HepG2 (cell line): ENCODE data around the gene CAST. TPM values are rescaled to one million over a fixed set of nuclear protein-coding genes. Genes with fewer than 3 reads are reported as not detected.

ENCODE experiments used
- ATAC-seq: fragments of 200-7000 bp; cut with Tn5 transposase; 3 replicates; pipeline ENCODE4 v1.9.1; 2020; ENCODE audit warnings: mild to moderate bottlenecking, moderate library complexity
- BruUV-seq: library from RNA; stranded (reverse); fragments of 400-500 nt; replicated peaks from 2 replicates; lab custom pipeline; 2021; lab: Mats Ljungman, UMichigan
- CTCF ChIA-PET: fragments of 300-600 bp; formaldehyde crosslinking; extraction: SDS; loops from one replicate; lab custom pipeline; 2021; ENCODE audit warnings: low total read pairs, inconsistent platforms, low intra/inter-chr PET ratio; lab: Yijun Ruan, JAX
- POLR2A ChIA-PET: fragments of 350-600 bp; sonication (Branson Sonifier 250); formaldehyde crosslinking; loops from one replicate; lab custom pipeline; 2020; ENCODE audit warnings: antibody characterized with exemption, inconsistent platforms; lab: Yijun Ruan, JAX
- DNase-seq: peaks from one replicate; pipeline ENCODE4 v3.0.0-alpha.2; 2015; ENCODE audit warnings: low spot score
- FAIRE-seq: peaks from 3 replicates; lab custom pipeline; 2011; peaks lifted over from hg19 to GRCh38; lab: Jason Lieb, UNC
- H2AFZ ChIP-seq: one replicate; pipeline ENCODE4 v1.6.1; 2011; ENCODE audit warnings: low read length, inconsistent platforms
- H3K27ac ChIP-seq: fragments of 300-600 bp; 3 replicates; pipeline ENCODE4 v1.8.0; 2011; ENCODE audit warnings: mixed run types, mild to moderate bottlenecking, mixed read lengths, low read length, inconsistent platforms; ENCODE audit not compliant: insufficient read depth; ENCODE audit errors: extremely low read length
- H3K27me3 ChIP-seq, 2 experiments: fragments of 200-600 bp in 1 of 2; 2 replicates in 1 of 2; 3 replicates in 1 of 2; pipeline versions ENCODE4 v1.6.0 to v1.8.0; 2011; ENCODE audit warnings: low read length in 2 of 2, mild to moderate bottlenecking in 2 of 2, moderate library complexity in 2 of 2, inconsistent platforms in 1 of 2; ENCODE audit not compliant: insufficient read depth in 2 of 2, control insufficient read depth in 1 of 2
- H3K36me3 ChIP-seq, 2 experiments: fragments of 200-600 bp in 1 of 2; replicated peaks in 1 of 2; 2 replicates in 1 of 2; 3 replicates in 1 of 2; pipeline versions ENCODE4 v1.5.1 to v1.8.0; 2011; ENCODE audit warnings: low read length in 2 of 2, inconsistent platforms in 1 of 2; ENCODE audit not compliant: insufficient read depth in 2 of 2, control insufficient read depth in 1 of 2
- H3K4me1 ChIP-seq: 2 replicates; pipeline ENCODE4 v1.5.1; 2012; ENCODE audit warnings: low read length, inconsistent platforms; ENCODE audit not compliant: insufficient read depth
- H3K4me2 ChIP-seq: 2 replicates; pipeline ENCODE4 v1.6.0; 2011; ENCODE audit warnings: low read depth, low read length, inconsistent platforms
- H3K4me3 ChIP-seq, 3 experiments: fragments of 200-600 bp in 1 of 3; sonication (generic), shearing (Covaris generic) in 1 of 3; replicated peaks in 1 of 3; 2 replicates each; pipeline ENCODE4 v1.5.1; 2011 to 2016; ENCODE audit warnings: low read length in 3 of 3, inconsistent platforms in 2 of 3, low read depth in 2 of 3, mild to moderate bottlenecking in 2 of 3, control low read depth in 1 of 3, mixed read lengths in 1 of 3; ENCODE audit not compliant: insufficient read depth in 1 of 3
- H3K79me2 ChIP-seq: one replicate; pipeline ENCODE4 v1.6.1; 2011; ENCODE audit warnings: low read length, inconsistent platforms; ENCODE audit not compliant: insufficient read depth
- H3K9ac ChIP-seq: 2 replicates; pipeline ENCODE4 v1.6.0; 2011; ENCODE audit warnings: mild to moderate bottlenecking, low read depth, low read length, inconsistent platforms; ENCODE audit not compliant: insufficient read depth
- H3K9me3 ChIP-seq: 2 replicates; pipeline ENCODE4 v1.5.1; 2012; ENCODE audit warnings: mild to moderate bottlenecking, low read length
- H4K20me1 ChIP-seq: 2 replicates; pipeline ENCODE4 v1.6.0; 2011; ENCODE audit warnings: inconsistent platforms, mild to moderate bottlenecking, low read length, moderate library complexity; ENCODE audit not compliant: insufficient read depth
- ATAD3A ChIP-seq: sonication (generic); formaldehyde crosslinking; IDR thresholded peaks from 2 replicates; pipeline ENCODE4 v1.4.0; 2020; ENCODE audit warnings: missing genetic modification reagents
- CC2D1A ChIP-seq: sonication (generic); formaldehyde crosslinking; IDR thresholded peaks from 2 replicates; pipeline ENCODE4 v1.8.1; 2023; ENCODE audit warnings: mild to moderate bottlenecking, missing genetic modification reagents
- GTF3A ChIP-seq: sonication (generic); formaldehyde crosslinking; conservative IDR thresholded peaks from 2 replicates; pipeline ENCODE4 v1.4.0; 2020; ENCODE audit warnings: mild to moderate bottlenecking, missing genetic modification reagents
- HMGA1 ChIP-seq: sonication (generic); formaldehyde crosslinking; conservative IDR thresholded peaks from 2 replicates; pipeline ENCODE4 v1.4.0; 2020; ENCODE audit warnings: missing genetic modification reagents
- HNRNPL ChIP-seq: fragments of 200-400 bp; formaldehyde crosslinking; IDR thresholded peaks from 2 replicates; pipeline ENCODE4 v1.6.1; 2017; ENCODE audit warnings: mild to moderate bottlenecking, low read depth, low read length
- MIXL1 ChIP-seq: IDR thresholded peaks from 2 replicates; pipeline ENCODE4 v1.6.1; 2016
- ONECUT2 ChIP-seq: sonication (generic); formaldehyde crosslinking; IDR thresholded peaks from 2 replicates; pipeline ENCODE4 v1.4.0; 2020; ENCODE audit warnings: missing genetic modification reagents
- ZBTB7B ChIP-seq: sonication (generic); formaldehyde crosslinking; IDR thresholded peaks from 2 replicates; pipeline ENCODE4 v1.4.0; 2020; ENCODE audit warnings: missing genetic modification reagents
- ZNF232 ChIP-seq: sonication (generic); formaldehyde crosslinking; IDR thresholded peaks from 2 replicates; pipeline ENCODE4 v1.4.0; 2020; ENCODE audit warnings: missing genetic modification reagents, borderline replicate concordance
- ZNF451 ChIP-seq: sonication (generic); formaldehyde crosslinking; IDR thresholded peaks from 2 replicates; pipeline ENCODE4 v1.5.0; 2020; ENCODE audit warnings: mild to moderate bottlenecking, missing genetic modification reagents
- ZNF720 ChIP-seq: sonication (generic); formaldehyde crosslinking; IDR thresholded peaks from 2 replicates; pipeline ENCODE4 v1.4.0; 2020; ENCODE audit warnings: missing genetic modification reagents
- WGBS: methylation state at CpG from one replicate; pipeline ENCODE4 v1.1.6; 2017; ENCODE audit warnings: low lambda C conversion rate; 5-methylcytosine and 5-hydroxymethylcytosine counted together
- in situ Hi-C: cut with HindIII; loops from 2 replicates; pipeline ENCODE4 v1.10.0; 2017; ENCODE audit warnings: low pct_unique_long_range_greater_than_20kb; ENCODE audit not compliant: extremely low pct_ligation_motif_present
- intact Hi-C: fragments of 100-400 bp; cut with micrococcal nuclease; formaldehyde crosslinking; loops from one replicate; pipeline ENCODE4 v1.10.0; 2022; ENCODE audit not compliant: unreplicated experiment
- polyA plus RNA-seq, 8 experiments: library from polyadenylated mRNA; depleted of rRNA in 3 of 8; stranded (reverse) in 7 of 8; unstranded in 1 of 8; fragments of >200 nt; fragmentation: Illumina TruSeq in 4 of 8; extraction: Trizol in 4 of 8; gene quantifications; 2 replicates each; pipeline versions ENCODE4 v1.2.1 to v1.2.3, GENCODE V29; 2011 to 2016; ENCODE audit warnings: low read depth in 4 of 8, missing spikeins in 1 of 8, mixed read lengths in 1 of 8; ENCODE audit not compliant: insufficient read depth in 1 of 8
- total RNA-seq, 5 experiments: library from RNA; depleted of rRNA; stranded (reverse); fragments of >200 nt; fragmentation: Illumina TruSeq; extraction: Trizol; gene quantifications; 2 replicates each; pipeline ENCODE4 v1.2.3, GENCODE V29; 2016; ENCODE audit warnings: low read depth in 1 of 5
- TF ChIP-seq, protein P1 (sequence below): sonication (generic); IDR thresholded peaks from 2 replicates; pipeline ENCODE4 v1.6.1; 2016; ENCODE audit warnings: low read depth, borderline replicate concordance
- TF ChIP-seq, protein P2 (sequence below): sonication (generic); formaldehyde crosslinking; conservative IDR thresholded peaks from 2 replicates; pipeline ENCODE4 v1.8.0; 2022; ENCODE audit warnings: mild to moderate bottlenecking, moderate library complexity, missing genetic modification reagents
- TF ChIP-seq, protein P3 (sequence below): sonication (generic); formaldehyde crosslinking; IDR thresholded peaks from 2 replicates; pipeline ENCODE4 v1.4.0; 2020; ENCODE audit warnings: mild to moderate bottlenecking, missing genetic modification reagents
- TF ChIP-seq, protein P4 (sequence below): sonication (generic); formaldehyde crosslinking; IDR thresholded peaks from 2 replicates; pipeline ENCODE4 v1.4.0; 2020; ENCODE audit warnings: mild to moderate bottlenecking, missing genetic modification reagents
- TF ChIP-seq, protein P5 (sequence below): sonication (generic); formaldehyde crosslinking; IDR thresholded peaks from 2 replicates; pipeline ENCODE4 v1.5.0; 2020; ENCODE audit warnings: missing genetic modification reagents

CAST gene
- total and polyA plus RNA-seq, 2 of the 13 experiments (the other 11 are each of a cell fraction or from before 2014, with no cell fraction given): 42.1 to 67.6 TPM

DNA sequence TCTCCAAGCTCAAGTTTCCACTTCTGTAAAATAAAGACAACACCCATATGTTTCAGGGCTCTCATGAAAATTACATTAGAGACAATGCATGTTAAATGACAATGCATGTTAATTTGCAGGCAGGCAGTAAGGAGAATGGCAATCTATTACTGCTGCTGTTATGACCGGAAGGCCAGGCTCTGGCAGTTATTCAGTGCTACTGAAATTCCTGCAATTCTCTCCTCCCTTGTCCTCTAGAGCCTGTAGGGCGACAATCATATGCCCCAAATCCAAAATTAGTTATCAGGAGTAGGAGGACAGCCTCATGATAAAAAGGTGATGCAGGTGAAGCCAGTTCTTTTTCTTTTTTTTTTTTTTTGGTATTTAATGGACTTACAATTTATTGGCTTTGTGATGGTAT is 42.2 kb upstream of the CAST start:
- Histone ChIP-seq H3K9ac (no peak overlapping the region), H4K20me1 (no peaks in the 10 kb centered on the region), H3K36me3 (no peaks in the 10 kb centered on the region), H3K27ac (no peak overlapping the region), H3K79me2 (no peaks in the 10 kb centered on the region), H3K4me1 (peaks cover 5% of the 10 kb centered on the region), H3K27me3 (no peaks in the 10 kb centered on the region), H3K4me2 (no peak overlapping the region), H3K9me3 (no peaks in the 10 kb centered on the region), H3K4me3 (no peak overlapping the region), H2AFZ (no peak overlapping the region)
- no TSS peak for BruUV-seq
- CTCF ChIA-PET: no interaction called here
- DNase-seq (no peak), FAIRE-seq (no peak), ATAC-seq (no peak)
- 50% methylated on average over 2 of the region's 2 CpGs for WGBS
- intact Hi-C loops (no loop called here), in situ Hi-C loops (loop anchor here (25.0 kb wide), 1 partner anchor 542 kb away; no protein-coding TSS in a partner anchor)
- POLR2A ChIA-PET: no interaction called here
- TF ChIP-seq, protein P1, sequence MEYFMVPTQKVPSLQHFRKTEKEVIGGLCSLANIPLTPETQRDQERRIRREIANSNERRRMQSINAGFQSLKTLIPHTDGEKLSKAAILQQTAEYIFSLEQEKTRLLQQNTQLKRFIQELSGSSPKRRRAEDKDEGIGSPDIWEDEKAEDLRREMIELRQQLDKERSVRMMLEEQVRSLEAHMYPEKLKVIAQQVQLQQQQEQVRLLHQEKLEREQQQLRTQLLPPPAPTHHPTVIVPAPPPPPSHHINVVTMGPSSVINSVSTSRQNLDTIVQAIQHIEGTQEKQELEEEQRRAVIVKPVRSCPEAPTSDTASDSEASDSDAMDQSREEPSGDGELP: no peak
- no peak for TF ChIP-seq ATAD3A
- TF ChIP-seq, protein P2, sequence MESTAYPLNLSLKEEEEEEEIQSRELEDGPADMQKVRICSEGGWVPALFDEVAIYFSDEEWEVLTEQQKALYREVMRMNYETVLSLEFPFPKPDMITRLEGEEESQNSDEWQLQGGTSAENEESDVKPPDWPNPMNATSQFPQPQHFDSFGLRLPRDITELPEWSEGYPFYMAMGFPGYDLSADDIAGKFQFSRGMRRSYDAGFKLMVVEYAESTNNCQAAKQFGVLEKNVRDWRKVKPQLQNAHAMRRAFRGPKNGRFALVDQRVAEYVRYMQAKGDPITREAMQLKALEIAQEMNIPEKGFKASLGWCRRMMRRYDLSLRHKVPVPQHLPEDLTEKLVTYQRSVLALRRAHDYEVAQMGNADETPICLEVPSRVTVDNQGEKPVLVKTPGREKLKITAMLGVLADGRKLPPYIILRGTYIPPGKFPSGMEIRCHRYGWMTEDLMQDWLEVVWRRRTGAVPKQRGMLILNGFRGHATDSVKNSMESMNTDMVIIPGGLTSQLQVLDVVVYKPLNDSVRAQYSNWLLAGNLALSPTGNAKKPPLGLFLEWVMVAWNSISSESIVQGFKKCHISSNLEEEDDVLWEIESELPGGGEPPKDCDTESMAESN (CRISPR knock-in tag): no peak
- no peak for TF ChIP-seq MIXL1
- no peak for TF ChIP-seq ZBTB7B (CRISPR knock-in tag)
- no peak for TF ChIP-seq ONECUT2 (CRISPR knock-in tag)
- TF ChIP-seq, protein P3, sequence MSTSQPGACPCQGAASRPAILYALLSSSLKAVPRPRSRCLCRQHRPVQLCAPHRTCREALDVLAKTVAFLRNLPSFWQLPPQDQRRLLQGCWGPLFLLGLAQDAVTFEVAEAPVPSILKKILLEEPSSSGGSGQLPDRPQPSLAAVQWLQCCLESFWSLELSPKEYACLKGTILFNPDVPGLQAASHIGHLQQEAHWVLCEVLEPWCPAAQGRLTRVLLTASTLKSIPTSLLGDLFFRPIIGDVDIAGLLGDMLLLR (CRISPR knock-in tag): no peak
- TF ChIP-seq ZNF451 (CRISPR knock-in tag): no peak
- no peak for TF ChIP-seq GTF3A (CRISPR knock-in tag)
- no peak for TF ChIP-seq ZNF720 (CRISPR knock-in tag)
- TF ChIP-seq, protein P4, sequence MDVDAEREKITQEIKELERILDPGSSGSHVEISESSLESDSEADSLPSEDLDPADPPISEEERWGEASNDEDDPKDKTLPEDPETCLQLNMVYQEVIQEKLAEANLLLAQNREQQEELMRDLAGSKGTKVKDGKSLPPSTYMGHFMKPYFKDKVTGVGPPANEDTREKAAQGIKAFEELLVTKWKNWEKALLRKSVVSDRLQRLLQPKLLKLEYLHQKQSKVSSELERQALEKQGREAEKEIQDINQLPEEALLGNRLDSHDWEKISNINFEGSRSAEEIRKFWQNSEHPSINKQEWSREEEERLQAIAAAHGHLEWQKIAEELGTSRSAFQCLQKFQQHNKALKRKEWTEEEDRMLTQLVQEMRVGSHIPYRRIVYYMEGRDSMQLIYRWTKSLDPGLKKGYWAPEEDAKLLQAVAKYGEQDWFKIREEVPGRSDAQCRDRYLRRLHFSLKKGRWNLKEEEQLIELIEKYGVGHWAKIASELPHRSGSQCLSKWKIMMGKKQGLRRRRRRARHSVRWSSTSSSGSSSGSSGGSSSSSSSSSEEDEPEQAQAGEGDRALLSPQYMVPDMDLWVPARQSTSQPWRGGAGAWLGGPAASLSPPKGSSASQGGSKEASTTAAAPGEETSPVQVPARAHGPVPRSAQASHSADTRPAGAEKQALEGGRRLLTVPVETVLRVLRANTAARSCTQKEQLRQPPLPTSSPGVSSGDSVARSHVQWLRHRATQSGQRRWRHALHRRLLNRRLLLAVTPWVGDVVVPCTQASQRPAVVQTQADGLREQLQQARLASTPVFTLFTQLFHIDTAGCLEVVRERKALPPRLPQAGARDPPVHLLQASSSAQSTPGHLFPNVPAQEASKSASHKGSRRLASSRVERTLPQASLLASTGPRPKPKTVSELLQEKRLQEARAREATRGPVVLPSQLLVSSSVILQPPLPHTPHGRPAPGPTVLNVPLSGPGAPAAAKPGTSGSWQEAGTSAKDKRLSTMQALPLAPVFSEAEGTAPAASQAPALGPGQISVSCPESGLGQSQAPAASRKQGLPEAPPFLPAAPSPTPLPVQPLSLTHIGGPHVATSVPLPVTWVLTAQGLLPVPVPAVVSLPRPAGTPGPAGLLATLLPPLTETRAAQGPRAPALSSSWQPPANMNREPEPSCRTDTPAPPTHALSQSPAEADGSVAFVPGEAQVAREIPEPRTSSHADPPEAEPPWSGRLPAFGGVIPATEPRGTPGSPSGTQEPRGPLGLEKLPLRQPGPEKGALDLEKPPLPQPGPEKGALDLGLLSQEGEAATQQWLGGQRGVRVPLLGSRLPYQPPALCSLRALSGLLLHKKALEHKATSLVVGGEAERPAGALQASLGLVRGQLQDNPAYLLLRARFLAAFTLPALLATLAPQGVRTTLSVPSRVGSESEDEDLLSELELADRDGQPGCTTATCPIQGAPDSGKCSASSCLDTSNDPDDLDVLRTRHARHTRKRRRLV (CRISPR knock-in tag): no peak
- TF ChIP-seq ZNF232: no peak
- TF ChIP-seq CC2D1A (CRISPR knock-in tag): no peak
- TF ChIP-seq, protein P5, sequence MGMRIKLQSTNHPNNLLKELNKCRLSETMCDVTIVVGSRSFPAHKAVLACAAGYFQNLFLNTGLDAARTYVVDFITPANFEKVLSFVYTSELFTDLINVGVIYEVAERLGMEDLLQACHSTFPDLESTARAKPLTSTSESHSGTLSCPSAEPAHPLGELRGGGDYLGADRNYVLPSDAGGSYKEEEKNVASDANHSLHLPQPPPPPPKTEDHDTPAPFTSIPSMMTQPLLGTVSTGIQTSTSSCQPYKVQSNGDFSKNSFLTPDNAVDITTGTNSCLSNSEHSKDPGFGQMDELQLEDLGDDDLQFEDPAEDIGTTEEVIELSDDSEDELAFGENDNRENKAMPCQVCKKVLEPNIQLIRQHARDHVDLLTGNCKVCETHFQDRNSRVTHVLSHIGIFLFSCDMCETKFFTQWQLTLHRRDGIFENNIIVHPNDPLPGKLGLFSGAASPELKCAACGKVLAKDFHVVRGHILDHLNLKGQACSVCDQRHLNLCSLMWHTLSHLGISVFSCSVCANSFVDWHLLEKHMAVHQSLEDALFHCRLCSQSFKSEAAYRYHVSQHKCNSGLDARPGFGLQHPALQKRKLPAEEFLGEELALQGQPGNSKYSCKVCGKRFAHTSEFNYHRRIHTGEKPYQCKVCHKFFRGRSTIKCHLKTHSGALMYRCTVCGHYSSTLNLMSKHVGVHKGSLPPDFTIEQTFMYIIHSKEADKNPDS (CRISPR knock-in tag): no peak
- TF ChIP-seq HNRNPL: no peak
- TF ChIP-seq HMGA1: no peak
